Mucosa of descending colon (tissue), 3 donors: Measurements from ENCODE around the gene GNAQ. TPM values are rescaled to one million over a fixed set of nuclear protein-coding genes. Genes with fewer than 3 reads are reported as not detected.

Experiments used
- ATAC-seq: fragments of 200-7000 bp; cut with Tn5 transposase; one replicate; pipeline ENCODE4 v1.9.1; 2020; ENCODE audit warnings: mild to moderate bottlenecking, moderate library complexity
- DNase-seq, 3 donors: peaks; one replicate each; pipeline ENCODE4 v3.0.0-alpha.2; 2020
- H3K36me3 ChIP-seq: fragments of 200-600 bp; one replicate; pipeline ENCODE4 v1.8.0; 2021; ENCODE audit warnings: low read depth, mild to moderate bottlenecking
- H3K4me1 ChIP-seq: fragments of 200-600 bp; one replicate; pipeline ENCODE4 v1.8.0; 2021; ENCODE audit warnings: low read depth, mild to moderate bottlenecking
- H3K4me3 ChIP-seq: fragments of 200-600 bp; one replicate; pipeline ENCODE4 v1.8.0; 2021; ENCODE audit warnings: mild to moderate bottlenecking
- H3K9me3 ChIP-seq: fragments of 200-600 bp; one replicate; pipeline ENCODE4 v1.8.0; 2021; ENCODE audit warnings: mild to moderate bottlenecking
- CTCF ChIP-seq: fragments of 200-600 bp; IDR thresholded peaks from one replicate; pipeline ENCODE4 v1.8.0; 2022; ENCODE audit warnings: antibody characterized with exemption, mild to moderate bottlenecking
- intact Hi-C, 2 donors: fragments of 100-400 bp; cut with DNase I in 1 of 2; cut with micrococcal nuclease in 1 of 2; formaldehyde crosslinking; loops; one replicate each; pipeline versions ENCODE4 v1.11.0 to v1.11.1; 2022; cut with DNase I, micrococcal nuclease
- total RNA-seq, 3 donors: library from RNA; stranded (reverse); fragmentation: NEBNext Ultra II Directional in 2 of 3; extraction: Animal tissue kit (Norgen Biotek cat#: 25700) in 2 of 3; gene quantifications; one replicate each; pipeline versions ENCODE4 v1.2.1 to v1.2.4, GENCODE V29; 2021 to 2023
- donor health status: DM: no; HTN: no; CAD: no; lungs with moderate emphysema.
- donor health status: DM: no; HTN: no; CAD: no.
- donor health status: DM: no; HTN: yes; CAD: no.

GNAQ gene
- total RNA-seq, 3 donors from 2014 or later = 95.9 to 115 (median 104) TPM

GRCh38 chr9:77901771-77902170 is 129.8 kb downstream of the GNAQ start:
- ATAC-seq = no peak
- no peaks in the 10 kb centered on the region for H3K36me3 ChIP-seq
- DNase-seq = no peak
- H3K9me3 ChIP-seq = no peaks in the 10 kb centered on the region
- H3K4me1 ChIP-seq = no peaks in the 10 kb centered on the region
- no peak for TF ChIP-seq CTCF
- no peak overlapping the region for H3K4me3 ChIP-seq
- intact Hi-C loops = no loop called here

- H3K9me3 ChIP-seq = no peaks in the 10 kb centered on the region
- TF ChIP-seq CTCF = no peak
- H3K4me3 ChIP-seq = no peak overlapping the region
- H3K4me1 ChIP-seq = no peaks in the 10 kb centered on the region
- DNase-seq (no peak), ATAC-seq (no peak)
- intact Hi-C loops = no loop called here
- no peaks in the 10 kb centered on the region for H3K36me3 ChIP-seq
Observed at GRCh38 chr9:77901018-77901417, 130.6 kb downstream of the GNAQ start.

GRCh38 chr9:77899679-77900354 is 131.8 kb downstream of the GNAQ start:
- Histone ChIP-seq H3K9me3 (no peaks in the 10 kb centered on the region), H3K4me1 (no peaks in the 10 kb centered on the region), H3K4me3 (no peak overlapping the region), H3K36me3 (no peaks in the 10 kb centered on the region)
- no peak for DNase-seq
- TF ChIP-seq CTCF = no peak
- intact Hi-C loops = no loop called here
- no peak for ATAC-seq

- no peaks in the 10 kb centered on the region for H3K9me3 ChIP-seq
- TF ChIP-seq CTCF = no peak
- H3K4me1 ChIP-seq = no peaks in the 10 kb centered on the region
- intact Hi-C loops = no loop called here
- no peaks in the 10 kb centered on the region for H3K36me3 ChIP-seq
- DNase-seq (no peak), ATAC-seq (no peak)
- H3K4me3 ChIP-seq = no peak overlapping the region
Observed at GRCh38 chr9:77898864-77899263, 132.7 kb downstream of the GNAQ start.

GRCh38 chr9:77896938-77897667 is 134.5 kb downstream of the GNAQ start:
- ATAC-seq (no peak), DNase-seq (no peak)
- intact Hi-C loops = no loop called here
- TF ChIP-seq CTCF = no peak
- H3K4me1 ChIP-seq = no peaks in the 10 kb centered on the region
- H3K36me3 ChIP-seq = no peaks in the 10 kb centered on the region
- no peaks in the 10 kb centered on the region for H3K9me3 ChIP-seq
- H3K4me3 ChIP-seq = no peak overlapping the region
